GM19463 (cell line): ENCODE results near the gene AKAP14.
A peak's percentile ranks its signal among the peaks of the same experiment; 100 is the strongest.
"Not testable (repeated sequence)": the region's sequence is repeated elsewhere in the genome, so short reads cannot be mapped to it uniquely, and the experiment has no call there.

Source experiments
- ATAC-seq: cut with Tn5 transposase; IDR thresholded peaks from one replicate; pipeline ENCODE4 v1.9.1; 2021; ENCODE audit warnings: mild to moderate bottlenecking, moderate library complexity; ENCODE audit not compliant: unreplicated experiment

The AKAP14 gene

GRCh38 chrX:119919835-119920585 lies 24.3 kb downstream of the AKAP14 start:
- no peak for ATAC-seq

GRCh38 chrX:119922391-119922790 lies 26.7 kb downstream of the AKAP14 start:
- not testable (repeated sequence) for ATAC-seq

GRCh38 chrX:119935215-119935874 lies 39.7 kb downstream of the AKAP14 start:
- ATAC-seq: no peak

GRCh38 chrX:119941336-119941735 lies 45.6 kb downstream of the AKAP14 start:
- no peak for ATAC-seq

DNA sequence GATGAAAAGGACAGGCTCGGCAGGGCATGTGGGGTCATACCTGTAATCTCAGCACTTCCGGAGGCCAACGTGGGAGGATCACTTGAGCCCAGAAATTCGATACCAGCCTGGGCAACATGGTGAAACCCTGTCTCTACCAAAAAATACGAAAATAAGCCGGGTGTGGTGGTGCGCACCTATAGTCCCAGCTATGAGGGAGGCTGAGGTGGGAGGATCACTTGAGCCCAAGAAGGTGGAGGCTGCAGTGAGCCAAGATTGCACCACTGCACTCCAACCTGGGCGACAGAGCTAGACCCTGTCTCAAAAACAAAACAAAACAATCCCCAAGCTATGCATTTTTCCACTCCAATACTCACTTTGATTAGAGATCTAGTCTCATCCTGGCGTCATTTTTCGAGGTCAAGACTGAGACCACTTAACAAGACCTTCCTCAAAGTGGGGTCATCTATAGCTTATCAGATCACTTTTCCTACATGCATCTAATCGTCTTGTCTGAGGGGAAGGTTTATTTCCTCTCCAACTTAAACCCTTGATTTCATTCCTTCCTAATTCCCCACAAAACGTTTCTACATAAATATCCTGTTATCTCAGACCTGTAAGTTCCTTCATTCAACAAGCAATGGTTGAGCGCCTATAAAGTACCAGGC lies 46.6 kb downstream of the AKAP14 start:
- ATAC-seq: no peak

GRCh38 chrX:119942831-119943184 lies 47.1 kb downstream of the AKAP14 start:
- ATAC-seq: peak; percentile 9

GRCh38 chrX:119943185-119943988 lies 47.7 kb downstream of the AKAP14 start, which contains the start of gene NKAP:
NKAP (minus strand) TSS chrX:119943751; CDS start chrX:119943605, 146 bp downstream.
- peak; percentile 83 for ATAC-seq

- ATAC-seq: no peak
These were observed 49.8 kb downstream of the AKAP14 start for GRCh38 chrX:119945481-119945880.

GRCh38 chrX:119948381-119948780 lies 52.7 kb downstream of the AKAP14 start:
- no peak for ATAC-seq

DNA sequence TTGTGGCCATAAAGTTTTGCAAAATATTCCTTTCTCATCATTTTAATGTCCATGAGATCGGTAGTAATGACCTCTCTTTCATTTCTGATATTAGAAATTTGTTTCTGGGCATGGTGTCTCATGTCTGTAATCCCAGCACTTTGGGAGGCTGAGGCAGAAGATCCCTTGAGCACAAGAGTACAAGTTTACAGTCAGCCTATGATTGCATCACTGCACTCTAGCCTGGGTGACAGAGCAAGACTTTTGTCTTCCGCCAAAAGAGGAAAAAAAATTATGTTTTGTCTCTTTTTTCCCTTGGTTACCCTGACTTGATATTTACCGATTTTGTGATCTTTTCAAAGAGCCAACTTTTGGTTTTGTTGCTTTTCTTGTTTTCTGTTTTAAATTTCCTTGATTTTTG lies 58.7 kb downstream of the AKAP14 start:
- no peak for ATAC-seq

DNA sequence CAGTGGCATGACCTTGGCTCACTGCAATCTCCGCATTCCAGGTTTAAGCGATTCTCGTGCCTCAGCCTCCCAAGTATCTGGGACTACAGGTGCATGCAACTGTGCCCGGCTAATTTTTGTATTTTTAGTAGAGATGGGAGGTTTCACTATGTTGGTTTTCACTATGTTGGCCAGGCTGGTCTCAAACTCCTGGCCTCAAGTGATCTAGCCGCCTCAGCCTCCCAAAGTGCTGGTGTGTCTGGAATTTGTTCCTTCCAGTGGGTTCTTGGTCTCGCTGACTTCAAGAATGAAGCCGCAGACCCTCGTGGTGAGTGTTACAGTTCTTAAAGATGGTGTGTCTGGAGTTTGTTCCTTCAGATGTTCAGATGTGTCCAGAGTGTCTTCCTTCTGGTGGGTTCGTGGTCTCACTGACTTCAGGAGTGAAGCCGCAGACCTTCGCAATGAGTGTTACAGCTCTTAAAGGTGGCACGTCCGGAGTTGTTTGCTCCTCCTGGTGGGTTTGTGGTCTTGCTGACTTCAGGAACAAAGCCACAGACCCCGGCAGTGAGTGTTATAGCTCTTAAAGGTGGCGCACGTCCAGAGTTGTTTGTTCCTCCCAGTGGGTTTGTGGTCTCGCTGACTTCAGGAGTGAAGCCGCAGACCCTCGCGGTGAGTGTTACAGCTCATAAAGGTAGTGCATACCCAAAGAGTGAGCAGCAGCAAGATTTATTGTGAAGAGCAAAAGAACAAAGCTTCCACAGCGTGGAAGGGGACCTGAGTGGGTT lies 60.3 kb downstream of the AKAP14 start:
- ATAC-seq: not testable (repeated sequence)

- ATAC-seq: no peak
These were observed 64.9 kb downstream of the AKAP14 start for GRCh38 chrX:119960625-119961024.

DNA sequence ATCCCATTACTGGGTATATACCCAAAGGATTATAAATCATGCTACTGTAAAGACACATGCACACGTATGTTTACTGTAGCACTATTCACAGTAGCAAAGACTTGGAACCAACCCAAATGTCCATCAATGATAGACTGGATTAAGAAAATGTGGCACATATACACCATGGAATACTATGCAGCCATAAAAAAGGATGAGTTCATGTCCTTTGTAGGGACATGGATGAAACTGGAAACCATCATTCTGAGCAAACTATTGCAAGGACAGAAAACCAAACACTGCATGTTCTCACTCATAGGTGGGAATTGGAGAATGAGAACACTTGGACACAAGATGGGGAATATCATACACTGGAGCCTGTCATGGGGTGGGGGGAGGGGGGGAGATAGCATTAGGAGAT lies 71.1 kb downstream of the AKAP14 start:
- ATAC-seq: not testable (repeated sequence)
